Retina (tissue), 1 donor: ENCODE results near the gene HOXB2.
"Not testable (repeated sequence)": the region's sequence is repeated elsewhere in the genome, so short reads cannot be mapped to it uniquely, and the experiment has no call there.

Experiments
- DNase-seq: peaks from one replicate; pipeline ENCODE4 v3.0.0-alpha.2; 2016

HOXB2 gene

DNA sequence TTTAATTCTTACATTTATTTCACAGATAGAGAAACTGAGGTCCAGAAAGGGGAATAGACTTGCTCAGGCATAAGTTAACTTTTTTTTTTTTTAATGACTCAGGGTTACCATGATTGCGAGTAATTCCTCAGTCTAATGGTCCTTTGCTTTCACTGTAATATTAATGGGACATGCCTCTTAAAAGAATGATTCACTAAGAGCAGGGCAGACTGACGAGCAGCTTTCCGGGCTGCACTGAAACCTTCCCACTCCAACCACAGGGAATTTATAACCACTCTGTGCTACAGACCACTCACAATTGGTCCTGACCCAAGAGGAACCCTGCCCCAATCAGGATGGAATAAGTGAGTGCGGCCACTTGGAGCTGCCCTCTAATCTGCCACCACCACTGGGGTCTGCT is 5.7 kb downstream of the HOXB2 start:
- DNase-seq: no peak

DNA sequence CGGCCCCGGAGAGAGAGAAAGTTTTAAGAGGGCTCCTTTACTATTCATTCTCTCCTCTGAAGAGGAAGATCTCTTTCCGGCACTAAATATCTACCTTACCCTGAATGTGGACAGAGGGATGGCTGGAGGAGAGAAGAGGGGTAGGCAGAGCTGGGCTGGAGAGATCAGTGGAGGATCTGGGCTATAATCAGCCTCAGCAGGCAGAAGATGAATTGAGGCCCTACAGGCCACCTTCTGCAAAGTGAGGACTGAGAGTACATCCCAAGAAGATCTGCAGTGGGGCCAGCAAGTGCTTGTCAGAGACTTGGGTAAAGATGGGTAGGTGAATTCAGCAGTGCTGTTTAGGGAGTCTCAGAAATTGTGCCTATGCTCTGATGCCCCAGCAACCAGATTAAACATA is 7.6 kb downstream of the HOXB2 start:
- no peak for DNase-seq

DNA sequence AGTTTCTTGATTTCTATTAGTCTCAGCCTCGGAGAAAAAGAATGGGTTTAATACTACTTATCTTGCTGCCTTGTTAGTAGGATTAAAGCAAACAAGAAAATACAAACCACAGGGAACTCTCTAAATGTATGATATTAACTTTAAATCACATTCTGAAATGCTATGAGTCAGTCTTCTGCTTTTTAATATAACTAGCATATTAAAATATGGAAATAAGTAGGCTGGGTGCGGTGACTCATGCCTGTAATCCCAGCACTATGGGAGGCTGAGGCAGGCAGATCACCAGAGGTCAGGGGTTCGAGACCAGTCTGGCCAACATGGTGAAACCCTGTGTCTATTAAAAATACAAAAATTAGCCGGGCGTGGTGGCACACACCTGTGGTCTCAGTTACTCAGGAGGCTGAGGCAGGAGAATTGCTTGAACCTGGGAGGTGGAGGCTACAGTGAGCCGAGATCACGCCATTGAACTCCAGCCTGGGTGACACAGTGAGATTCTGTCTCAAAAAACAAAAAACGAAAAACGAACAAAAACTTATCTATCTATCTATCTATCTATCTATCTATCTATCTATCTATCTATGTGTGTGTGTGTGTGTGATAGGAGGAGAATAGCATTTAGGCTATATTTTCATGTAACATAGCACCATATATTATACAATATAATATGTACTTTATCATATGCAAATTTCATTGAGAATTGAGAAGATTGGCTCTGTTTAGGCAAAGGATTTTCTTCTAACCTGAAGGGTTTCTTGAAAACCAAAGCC is 8.9 kb downstream of the HOXB2 start:
- not testable (repeated sequence) for DNase-seq

DNA sequence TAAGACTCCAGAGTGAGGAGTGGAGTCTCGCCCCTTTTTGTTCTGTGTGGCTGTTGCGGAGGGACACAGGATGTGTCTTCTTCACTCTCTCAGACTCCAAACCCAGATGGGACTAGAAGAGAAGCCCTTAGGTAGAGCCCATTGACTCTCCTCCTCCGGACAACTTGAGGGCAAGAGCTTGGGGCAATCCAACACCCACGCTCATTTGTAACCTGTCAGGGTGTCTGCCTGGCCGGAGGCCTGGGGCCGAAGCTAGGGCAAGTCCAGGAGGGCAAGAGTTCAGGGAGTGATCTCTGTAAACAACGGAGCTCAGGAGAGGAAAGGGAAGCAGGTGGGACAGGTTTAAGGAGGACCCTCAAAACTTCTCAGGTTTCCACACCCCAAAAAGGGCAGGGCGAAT is 12.6 kb downstream of the HOXB2 start:
- DNase-seq: no peak

DNA sequence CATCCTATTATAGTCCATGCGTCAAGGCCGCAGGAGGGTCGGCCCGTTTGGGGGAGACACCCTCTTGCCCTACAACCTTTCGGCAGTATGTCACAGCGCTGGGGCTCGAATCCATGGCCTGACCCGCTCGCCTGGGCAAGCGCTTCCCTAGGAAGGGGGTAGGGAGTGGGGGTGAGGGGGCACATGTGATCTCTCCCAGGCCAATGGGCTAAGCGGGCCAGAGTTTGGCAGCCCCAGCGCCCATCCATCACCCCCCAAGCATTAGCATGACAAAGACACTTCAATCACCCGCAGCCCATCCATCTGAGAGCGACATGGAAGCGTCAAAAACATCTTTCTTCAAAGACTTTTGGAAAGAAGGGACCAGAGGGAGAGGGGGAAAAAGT is 14.0 kb downstream of the HOXB2 start, which contains the start of gene HOXB1:
HOXB1 (minus strand) TSS at position 125 of the 386 bp plus-strand sequence; CDS start at position 18, 107 bp downstream.
- no peak for DNase-seq

DNA sequence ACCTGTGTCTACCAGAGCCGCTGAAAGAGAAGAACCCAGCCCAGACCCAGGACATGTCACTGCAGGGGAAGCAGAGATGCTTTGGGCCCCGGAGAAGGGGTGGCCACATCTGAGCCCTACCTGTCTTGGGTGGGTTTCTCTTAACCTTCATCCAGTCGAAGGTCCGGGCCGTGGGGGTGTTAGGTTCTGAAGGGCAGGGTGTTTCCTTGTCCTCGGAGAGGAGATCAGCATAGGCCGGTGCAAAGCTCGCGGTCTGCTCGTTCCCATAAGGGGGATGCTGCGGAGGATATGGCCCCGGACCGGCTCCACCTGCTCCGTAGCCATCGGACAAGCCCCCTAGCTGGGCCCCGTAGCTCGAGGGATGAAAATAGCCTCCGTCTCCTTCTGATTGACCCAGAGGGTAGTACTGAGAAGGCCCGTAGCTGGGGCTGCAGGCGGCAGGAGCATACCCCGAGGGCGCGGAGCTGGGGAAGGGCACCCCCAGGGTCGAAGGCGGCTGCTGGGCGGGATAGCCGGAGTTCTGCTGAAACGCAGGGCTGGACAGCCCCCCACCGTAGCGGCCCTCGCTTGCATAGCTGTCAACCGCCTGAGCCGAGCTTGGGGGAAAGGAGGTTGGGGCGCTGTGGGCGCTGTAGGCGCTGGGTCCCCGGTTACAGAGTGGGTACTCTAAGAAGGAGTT is 14.6 kb downstream of the HOXB2 start:
- DNase-seq: peak; percentile 37

DNA sequence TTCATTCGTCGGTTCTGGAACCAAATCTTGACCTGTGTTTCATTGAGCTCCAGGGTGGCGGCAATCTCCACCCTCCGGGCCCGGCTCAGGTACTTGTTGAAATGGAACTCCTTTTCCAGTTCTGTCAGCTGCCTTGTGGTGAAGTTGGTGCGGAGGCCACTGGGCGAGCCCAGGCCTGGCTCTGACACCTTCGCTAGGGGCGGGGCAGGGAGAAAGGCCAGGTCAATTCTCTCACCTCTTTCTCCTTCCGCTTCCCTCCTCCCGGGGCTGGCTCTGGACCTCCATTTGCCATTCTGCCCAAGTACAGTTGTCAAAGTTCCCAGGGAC is 15.3 kb downstream of the HOXB2 start:
- DNase-seq: no peak

DNA sequence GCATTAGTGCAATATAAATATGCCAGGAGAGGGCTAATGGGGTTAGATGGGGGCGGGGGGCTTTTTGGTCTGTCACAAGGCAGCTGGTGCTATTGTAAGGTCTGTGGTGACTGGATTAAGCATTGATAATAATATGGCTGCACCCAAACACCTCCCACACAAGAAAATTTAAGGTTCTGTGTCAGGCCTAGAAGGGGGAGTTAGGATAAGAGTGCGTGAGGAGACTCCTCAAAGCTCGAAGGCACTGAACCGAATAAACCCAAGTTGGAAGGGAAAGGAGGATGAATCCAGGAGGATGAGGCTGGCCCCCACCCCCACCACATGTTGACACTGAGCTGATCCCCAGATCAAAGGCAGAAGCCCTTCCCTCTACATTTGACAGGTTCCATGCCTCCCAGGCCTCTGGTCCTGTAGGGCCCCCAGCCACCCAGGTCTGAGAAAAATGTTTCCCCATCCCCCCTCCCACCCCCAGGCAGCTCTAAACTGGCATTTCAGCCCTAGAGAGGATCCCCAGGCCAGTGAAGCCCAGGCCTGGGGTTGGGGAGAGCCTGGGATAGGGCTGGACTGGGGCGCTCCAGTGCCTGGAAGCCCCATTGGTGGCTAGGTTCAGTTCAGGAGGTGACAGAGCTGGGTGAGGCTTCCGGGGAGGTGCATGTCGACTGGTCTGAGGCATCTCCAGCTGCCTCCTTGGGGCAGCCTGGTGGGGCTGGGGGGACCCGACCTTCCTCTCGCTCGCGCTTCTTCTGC is 15.8 kb downstream of the HOXB2 start:
- no peak for DNase-seq

DNA sequence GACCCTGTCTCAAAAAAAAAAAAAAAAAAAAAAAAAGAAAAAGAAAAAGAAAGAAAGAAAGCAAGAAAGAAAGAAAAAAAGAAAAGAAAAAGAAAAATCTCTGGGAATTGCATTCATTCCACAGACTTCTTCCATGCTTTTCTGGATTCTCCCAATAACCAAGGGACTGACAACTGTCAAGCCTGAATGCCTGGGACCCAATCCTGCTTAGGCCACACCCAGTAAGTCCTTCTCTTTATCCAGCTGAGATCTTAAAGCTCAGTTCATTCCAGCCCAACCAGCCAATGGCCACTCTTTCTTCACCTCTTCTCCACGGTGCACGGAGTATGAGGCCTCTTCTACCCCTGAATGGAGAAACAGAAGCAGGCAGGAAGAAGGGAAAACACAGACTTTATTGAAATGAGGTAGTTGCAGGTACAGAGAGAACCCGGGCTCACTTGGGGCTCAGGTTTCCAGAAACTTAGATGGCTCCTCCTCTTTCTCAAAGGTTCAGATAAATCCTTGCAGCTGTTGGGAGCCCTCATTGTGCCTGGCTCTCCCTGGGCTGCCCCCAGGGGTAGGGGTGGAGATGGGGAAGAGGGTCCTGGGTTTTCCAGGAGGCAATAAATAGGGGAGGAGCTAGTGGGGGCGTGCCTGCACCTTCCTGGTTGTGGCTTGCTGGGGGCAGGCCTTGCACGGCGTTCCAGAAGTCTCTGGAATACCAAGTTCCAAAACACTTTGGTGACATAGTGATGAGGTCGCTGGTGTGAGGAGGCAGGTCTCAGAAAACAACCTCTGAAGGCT is 16.6 kb downstream of the HOXB2 start:
- peak; percentile 17 for DNase-seq

DNA sequence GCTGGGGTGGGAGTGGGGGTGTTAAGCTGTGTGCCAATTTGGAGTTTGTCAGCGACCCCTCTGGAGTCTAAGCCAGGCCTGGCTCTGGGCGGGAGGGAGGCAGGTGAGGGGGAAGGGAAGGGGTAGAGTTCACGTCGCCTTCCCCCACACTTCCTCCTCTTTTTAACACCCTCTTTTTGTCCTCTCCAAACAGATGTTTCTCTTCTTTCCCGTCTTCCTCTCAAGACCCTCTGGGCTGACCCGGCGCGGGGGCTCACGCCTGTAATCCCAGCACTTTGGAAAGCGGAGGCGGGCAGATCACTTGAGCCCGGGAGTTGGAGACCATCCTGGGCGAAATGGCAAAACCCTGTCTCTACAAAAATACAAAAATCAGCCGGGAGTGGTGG is 17.4 kb downstream of the HOXB2 start:
- DNase-seq: peak; percentile 30

DNA sequence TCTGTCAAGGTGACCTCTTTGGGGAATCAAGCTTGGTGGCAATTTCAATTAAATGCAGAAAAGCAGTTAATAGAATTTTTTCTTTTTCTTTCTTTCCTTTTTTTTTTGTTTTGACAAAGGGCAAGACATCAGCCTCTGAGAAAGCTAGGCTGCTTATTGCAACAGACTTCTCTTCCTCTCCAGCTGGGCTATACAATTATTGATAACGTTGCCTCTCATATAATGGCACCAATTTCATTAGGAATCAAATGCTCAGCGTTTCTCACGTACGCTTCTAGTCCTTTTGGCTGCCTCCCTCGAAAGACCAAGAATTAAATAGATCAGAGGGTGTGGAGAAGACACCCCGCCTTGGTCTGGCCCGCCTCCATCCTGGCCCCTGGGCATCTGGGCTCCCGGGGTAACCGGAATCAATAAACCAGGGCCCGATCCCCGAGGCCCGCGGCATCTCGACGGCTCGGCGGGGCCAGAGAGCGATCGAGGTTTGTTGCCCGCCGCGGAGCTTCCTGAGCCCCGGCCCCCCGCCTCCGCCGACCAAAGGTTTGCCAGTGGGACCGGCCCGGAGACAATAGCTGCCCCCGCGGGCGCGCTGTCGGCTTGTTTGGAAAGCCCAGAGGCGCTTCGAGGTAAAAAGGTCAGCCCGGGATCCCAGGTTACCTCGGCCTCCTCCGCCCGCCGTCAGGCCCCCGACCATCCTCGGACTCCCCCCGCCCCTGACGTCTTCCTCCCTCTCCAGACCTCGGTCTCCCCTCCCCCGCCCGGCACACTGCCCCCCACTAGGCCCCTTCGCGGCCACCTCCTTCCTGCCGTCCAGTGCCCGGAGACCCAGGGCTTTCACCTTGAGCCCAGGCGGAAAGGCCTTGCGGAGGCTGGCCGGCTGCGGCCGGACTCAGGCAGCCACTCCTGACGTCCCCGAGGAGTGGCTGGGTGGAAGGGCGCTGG is 18.0 kb downstream of the HOXB2 start:
- DNase-seq: peak; percentile 45

DNA sequence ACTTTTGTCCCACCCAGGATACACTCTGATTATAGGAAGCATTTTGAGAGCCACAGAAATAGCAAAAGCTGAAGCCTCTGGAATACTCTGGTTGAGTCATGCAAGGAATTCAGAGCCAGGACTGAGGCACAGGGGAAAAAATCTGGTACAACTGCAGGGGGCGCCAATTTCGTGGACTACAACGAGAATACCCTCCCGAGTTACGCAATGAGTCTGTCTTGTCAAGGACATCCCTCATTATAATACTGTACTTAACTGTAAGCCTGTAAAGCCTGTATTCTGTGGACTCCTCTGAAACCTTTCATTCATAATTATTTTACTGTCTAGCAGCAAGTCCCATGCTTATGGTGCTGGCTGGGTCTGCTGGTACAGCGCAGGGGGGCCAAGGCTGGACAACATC is 21.9 kb downstream of the HOXB2 start:
- no peak for DNase-seq

DNA sequence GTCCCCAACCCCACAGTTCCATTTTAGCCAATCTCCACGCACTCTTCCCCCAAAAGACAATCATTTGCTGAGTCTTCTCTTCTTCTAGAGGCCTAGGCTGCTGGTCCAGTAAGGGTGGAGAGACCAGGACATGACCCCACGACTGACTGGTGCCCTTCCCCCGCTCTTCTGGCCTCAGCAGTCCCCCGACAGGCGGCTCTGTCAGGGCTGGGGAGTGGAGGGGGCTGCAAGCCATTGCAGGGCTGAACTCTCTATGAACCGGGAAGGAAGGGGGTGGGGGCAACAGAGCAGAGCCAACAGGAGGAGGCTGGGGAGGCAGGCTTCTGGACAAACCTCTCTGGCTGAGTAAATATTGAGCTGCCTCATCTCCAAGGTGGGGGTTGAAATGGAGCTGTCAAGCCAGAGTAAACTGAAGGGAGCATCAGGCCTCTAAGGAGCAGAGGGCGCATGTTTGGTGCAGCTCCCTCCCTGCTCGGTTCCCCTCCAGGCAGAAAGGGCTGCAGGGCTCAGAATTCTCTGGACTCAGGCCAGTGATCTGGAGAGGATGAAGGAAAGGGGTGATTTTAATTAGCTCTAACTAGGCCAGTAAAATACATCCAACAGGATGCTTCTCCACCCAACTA is 22.8 kb downstream of the HOXB2 start:
- DNase-seq: no peak

DNA sequence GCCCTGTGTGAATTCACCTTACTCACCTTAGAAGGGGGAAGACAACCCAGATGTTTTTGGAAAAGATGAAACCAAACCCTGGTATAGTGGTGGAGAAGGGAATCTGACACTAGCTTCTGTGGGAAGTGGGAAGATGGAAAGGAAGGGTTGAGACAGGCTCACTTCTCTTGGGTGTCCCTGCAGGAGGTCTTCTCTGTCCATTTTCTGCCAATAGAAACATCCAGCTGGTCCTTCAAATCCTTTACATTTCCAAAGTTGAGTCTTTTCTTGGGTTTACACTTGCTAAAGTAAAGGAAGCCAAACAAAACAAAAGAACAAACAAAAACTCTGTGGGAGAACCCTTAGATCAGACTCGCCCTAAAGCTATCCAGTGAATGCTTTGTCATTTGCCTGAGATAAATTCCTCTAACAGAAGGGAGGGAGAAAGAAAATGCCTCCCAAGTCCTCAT is 24.3 kb downstream of the HOXB2 start:
- no peak for DNase-seq

DNA sequence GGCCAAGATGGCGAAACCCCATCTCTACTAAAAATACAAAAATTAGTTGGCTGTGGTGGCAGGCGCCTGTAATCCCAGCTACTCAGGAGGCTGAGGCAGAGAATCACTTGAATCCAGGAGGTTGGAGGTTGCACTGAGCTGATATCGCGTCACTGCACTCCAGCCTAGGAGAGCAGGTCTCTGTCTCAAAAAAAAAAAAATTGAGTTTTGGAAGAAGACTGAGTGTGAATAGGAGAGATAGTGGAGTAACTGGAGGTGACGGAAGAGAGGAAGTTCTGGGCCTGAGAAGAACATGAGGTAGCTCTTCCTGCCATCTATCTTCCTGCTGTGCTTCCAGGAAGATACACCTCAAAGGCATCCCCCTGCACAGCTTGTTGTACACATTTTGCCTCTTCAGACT is 25.5 kb downstream of the HOXB2 start:
- no peak for DNase-seq

DNA sequence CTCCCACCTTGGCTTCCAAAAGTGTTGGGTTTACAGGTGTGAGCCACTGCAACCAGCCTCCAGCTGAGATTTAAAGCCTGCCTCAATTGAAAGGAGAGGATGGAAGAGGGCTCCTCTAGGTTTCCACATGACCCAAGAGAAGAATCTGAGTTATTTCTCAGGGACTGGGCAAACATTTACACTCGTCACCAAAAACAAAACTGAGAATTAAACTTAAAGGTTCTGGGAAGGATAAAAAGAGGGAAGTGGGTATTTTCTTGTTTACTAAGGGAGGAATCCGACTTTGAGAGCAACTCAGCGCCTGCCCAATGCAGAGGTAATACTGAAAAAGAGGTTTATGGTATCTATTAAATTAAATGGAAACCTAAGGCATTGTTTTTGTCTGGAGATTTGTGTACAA is 27.4 kb downstream of the HOXB2 start:
- DNase-seq: no peak

DNA sequence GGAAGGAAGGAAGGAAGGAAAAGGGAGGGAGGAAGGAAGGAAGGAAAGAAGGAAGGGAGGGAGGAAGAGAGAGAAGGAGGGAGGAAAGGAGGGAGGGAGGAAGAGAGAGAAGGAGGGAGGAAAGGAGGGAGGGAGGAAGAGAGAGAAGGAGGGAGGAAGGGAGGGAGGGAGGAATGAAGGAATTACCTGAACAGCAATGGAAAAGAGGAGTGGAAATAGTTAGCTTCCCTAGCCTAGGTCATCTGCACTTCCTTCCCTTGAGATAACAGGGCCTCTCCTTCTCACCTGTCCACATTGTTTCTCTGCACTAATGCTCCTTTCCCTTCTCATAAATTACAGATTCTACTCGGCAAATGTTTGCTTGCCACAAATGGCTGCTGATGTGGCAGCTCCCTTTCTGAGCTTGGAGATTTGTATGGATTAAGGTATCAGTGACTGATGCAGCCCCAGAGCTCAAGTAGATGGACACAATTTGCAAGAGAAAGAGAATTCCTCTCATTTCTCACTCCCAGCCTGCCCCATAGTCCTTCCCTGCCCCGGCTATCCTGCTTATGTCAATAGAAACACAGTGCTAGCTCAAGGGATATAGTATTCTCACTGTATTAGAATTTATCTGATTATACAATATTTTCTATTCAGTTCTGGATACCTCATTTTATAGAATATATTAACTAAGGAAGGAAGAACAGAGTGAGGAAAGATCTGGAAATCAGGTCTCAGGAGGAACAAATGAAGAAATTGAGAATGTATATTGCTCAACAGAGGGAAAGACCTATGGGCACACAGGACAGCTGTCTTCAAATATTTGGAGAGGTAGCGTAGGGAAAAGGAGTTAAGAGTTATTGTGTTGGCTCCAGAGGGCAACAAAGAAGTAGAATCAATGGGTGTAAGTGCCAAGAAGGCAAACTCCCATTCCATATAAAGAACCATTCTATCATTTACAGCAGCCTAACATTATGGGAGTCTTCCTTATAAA is 28.7 kb downstream of the HOXB2 start:
- DNase-seq: no peak

DNA sequence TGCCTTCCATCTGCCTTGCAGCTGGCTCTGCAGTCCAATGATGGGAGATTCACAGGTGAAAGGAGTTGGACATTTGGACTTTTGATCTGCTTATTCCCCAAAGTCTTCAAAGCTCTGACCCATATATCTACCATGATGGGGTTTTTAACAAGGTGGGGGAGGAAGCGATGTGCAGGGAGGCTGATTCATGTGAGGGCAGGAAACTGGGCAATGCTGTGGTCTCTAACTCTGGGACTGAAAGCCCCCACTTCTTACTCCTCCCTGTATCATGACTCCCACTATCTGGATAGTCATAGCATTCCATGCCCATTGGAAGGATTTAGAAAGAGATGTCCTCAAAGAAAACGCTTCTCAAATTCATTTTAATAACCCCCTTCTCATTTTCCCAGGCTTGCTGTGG is 30.4 kb downstream of the HOXB2 start:
- no peak for DNase-seq

DNA sequence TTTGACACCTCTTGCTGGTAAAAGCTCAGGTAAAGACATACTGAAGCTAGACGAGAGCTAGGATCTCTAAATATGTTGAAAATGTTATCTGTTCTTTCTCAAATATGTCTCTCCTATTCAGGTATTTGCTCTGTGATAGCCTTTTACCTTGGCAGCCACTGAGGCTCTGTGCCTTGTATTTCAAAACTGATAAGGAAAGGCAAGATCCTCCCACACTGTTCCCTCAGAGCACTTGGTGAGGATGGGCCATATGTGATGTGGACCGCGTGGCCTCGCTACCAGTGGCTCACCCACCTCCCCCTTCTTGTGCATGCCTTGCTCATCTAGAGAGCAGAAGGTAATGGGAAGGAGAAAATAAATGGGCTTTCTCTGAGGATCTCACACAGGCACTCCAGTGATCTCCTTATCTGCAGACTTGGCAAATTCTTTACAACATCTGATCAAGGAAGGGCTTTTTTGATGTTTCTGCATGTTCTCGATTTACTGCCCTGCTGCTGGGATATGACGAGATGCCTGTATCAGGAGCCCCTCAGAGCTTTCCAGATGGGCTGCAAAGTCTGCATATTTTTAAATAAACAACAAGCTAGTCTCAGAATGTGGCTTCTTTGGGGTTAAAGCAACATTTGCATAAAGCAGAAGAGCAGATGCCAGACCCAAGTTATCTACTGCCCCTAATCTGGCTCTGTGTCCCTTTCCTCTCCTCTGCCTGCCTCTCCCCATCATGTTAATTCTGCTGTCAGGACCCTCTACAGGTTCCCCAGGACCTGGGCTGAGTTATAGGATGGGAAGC is 31.0 kb downstream of the HOXB2 start:
- no peak for DNase-seq
